Testis (tissue), 2 donors: ENCODE measurements around the gene MAP4K4.

Source experiments
- CTCF ChIP-seq, 3 experiments: fragments of 450-650 bp in 2 of 3; fragments of 200-600 bp in 1 of 3; sonication (generic) in 1 of 3; IDR thresholded peaks; one replicate each; pipeline ENCODE4 v1.5.1; 2016 to 2019; ENCODE audit warnings: antibody characterized with exemption in 3 of 3, mild to moderate bottlenecking in 2 of 3, moderate library complexity in 1 of 3
- POLR2A ChIP-seq: fragments of 450-650 bp; IDR thresholded peaks from one replicate; pipeline ENCODE4 v1.6.1; 2017; ENCODE audit warnings: antibody characterized with exemption, mild to moderate bottlenecking, moderate library complexity

GRCh38 chr2:101723371-101724124 is 26.0 kb downstream of the MAP4K4 start:
- no peak for TF ChIP-seq POLR2A
- TF ChIP-seq CTCF (IDR thresholded peaks at IDR 0.05) = no peak
